Neuron (in vitro differentiated cells): ENCODE measurements around the gene BCR.

Experiments used
- H2AFZ ChIP-seq: one replicate; pipeline ENCODE4 v1.6.1; 2013; ENCODE audit warnings: low read depth, mild to moderate bottlenecking, inconsistent platforms, low read length, moderate library complexity
- H3K27me3 ChIP-seq: one replicate; pipeline ENCODE4 v1.6.1; 2013; ENCODE audit warnings: low read length; ENCODE audit not compliant: insufficient read depth
- H3K36me3 ChIP-seq: one replicate; pipeline ENCODE4 v1.6.1; 2013; ENCODE audit warnings: low read length; ENCODE audit not compliant: insufficient read depth
- H3K4me1 ChIP-seq: one replicate; pipeline ENCODE4 v1.6.1; 2013; ENCODE audit warnings: low read length; ENCODE audit not compliant: insufficient read depth
- H3K4me3 ChIP-seq: 2 replicates; pipeline ENCODE4 v1.5.1; 2013; ENCODE audit warnings: mild to moderate bottlenecking, low read length, moderate library complexity
- H3K9me3 ChIP-seq: one replicate; pipeline ENCODE4 v1.6.1; 2013; ENCODE audit warnings: low read length

Gene BCR

DNA sequence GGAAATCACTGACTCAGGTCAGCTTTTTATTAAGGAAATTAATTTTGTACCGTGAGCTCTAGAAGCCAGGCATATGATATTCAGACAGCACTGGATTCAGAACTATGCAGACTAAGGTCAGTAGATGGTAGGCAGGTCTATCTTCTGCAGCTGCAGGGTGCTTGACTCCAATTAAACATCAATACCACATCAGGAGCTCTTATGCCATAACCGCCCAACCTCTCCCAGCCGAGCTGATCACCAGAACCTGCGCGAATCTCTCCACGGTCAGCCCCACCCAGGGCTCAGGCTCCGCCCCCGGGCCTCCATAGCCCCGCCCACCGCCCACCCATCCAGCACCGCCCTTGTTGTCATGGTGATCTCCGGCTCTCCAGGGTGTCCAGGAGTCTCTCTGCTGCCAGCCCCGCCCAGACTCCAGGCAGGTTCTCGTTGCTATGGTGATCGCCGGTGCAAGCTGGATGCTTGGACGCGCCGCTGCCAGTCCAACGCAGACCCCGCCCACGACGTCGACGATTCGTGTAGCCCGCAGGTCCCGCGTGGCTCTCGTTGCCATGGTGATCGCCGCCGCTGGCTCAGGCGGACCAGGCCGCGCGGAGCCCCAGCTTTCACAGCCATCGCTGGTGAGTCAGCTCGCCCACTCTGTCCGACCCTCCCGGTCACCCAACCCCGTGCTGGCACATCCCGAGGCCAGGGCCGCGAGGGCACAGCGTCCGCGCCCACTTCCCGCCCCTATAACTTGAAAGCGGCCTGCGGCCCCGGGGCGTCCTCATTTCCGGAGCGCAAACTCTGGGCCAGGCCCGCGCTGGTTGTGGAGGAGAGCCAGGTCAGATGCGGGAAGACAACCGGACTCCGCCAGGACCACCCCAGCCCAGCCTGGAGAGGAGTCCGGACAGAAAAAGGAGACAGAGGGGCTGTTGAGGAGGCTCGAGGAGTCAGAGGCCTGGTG lies 35.1 kb upstream of the BCR start, which contains the start of gene RAB36:
Gene RAB36, plus strand, starts transcription at position 546 of the 946 bp plus-strand sequence. CDS start 1,140 bp downstream, outside the sequence.
- H3K4me1 ChIP-seq = peaks cover 34% of the 10 kb centered on the region
- no peaks in the 10 kb centered on the region for H3K9me3 ChIP-seq
- peak within 1 kb of the TSS; percentile 72 for H2AFZ ChIP-seq
- peaks cover 15% of the 10 kb centered on the region for H3K36me3 ChIP-seq
- H3K4me3 ChIP-seq = peak within 1 kb of the TSS; percentile 86
- H3K27me3 ChIP-seq = no peaks in the 10 kb centered on the region

DNA sequence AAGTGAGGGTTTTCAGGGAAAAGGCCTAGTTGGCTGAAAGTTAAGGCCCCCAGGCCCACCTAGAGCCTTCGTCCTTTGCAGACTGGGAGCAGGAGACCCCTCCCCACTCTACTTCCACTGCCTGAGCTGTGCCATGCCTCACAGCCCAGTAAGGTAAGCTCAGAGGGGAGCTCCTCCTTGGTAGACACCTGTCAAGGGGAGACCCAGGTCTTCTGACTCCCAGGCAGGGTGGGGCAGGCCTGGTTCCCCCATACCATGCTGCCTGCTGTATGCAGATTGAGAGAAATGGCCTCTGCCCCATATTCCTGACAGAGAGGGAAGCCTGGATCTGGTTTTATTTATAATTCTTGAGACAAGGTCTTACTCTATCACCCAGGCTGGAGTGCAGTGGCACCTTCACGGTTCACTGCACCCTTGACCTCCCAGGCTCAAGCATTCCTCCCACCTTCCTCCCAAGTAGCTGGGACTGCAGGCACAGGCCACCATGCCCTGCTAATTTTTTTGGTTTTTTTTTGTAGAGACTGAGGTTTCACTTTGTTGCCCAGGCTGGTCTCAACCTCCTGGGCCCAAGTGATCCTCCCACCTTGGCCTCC lies 34.3 kb upstream of the BCR start:
- Histone ChIP-seq H3K4me3 (peak overlapping the region; percentile 86), H3K4me1 (peaks cover 34% of the 10 kb centered on the region)

DNA sequence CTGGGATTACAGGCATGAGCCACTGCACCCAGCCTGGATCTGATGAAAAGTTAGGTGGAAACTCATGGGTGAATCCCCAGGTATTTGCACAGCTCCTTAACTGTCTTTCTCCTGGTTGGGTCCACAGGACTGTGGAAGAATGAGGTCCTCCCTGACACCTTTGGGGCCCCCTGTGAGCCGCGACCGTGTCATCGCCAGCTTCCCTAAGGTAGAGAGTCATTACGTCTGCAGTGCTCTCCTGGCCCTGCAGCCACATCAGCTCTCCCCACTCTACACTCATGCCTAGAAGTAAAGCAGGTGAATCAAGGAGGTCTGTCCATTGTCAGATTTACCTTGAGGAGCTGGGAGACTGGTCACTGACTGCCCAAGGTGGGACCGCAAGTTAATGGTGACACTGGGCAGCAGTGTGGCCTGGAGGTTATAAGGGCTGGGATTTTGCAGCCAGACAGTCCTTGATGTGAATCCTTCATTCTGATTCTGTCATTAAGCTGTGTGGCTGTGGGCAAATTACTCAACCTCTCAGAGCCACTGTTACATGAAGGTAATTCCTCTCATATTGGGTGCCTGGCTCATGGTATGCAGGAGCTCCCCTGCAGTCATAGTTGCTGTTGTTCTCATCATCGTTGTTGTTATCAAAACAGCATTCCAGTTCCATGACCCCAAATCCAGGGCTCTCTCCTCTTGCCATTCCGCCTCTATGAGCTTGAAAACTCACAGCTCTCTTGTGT lies 33.7 kb upstream of the BCR start:
- peak overlapping the region; percentile 86 for H3K4me3 ChIP-seq
- no peaks in the 10 kb centered on the region for H3K9me3 ChIP-seq
- no peak overlapping the region for H2AFZ ChIP-seq
- H3K4me1 ChIP-seq = peaks cover 30% of the 10 kb centered on the region
- H3K27me3 ChIP-seq = no peaks in the 10 kb centered on the region
- H3K36me3 ChIP-seq = peaks cover 25% of the 10 kb centered on the region

More for the DNA sequence above, 34.3 kb upstream of the BCR start:
- H3K9me3 ChIP-seq = no peaks in the 10 kb centered on the region
- H3K27me3 ChIP-seq = no peaks in the 10 kb centered on the region
- H3K36me3 ChIP-seq = peaks cover 21% of the 10 kb centered on the region
- H2AFZ ChIP-seq = peak overlapping the region; percentile 72

DNA sequence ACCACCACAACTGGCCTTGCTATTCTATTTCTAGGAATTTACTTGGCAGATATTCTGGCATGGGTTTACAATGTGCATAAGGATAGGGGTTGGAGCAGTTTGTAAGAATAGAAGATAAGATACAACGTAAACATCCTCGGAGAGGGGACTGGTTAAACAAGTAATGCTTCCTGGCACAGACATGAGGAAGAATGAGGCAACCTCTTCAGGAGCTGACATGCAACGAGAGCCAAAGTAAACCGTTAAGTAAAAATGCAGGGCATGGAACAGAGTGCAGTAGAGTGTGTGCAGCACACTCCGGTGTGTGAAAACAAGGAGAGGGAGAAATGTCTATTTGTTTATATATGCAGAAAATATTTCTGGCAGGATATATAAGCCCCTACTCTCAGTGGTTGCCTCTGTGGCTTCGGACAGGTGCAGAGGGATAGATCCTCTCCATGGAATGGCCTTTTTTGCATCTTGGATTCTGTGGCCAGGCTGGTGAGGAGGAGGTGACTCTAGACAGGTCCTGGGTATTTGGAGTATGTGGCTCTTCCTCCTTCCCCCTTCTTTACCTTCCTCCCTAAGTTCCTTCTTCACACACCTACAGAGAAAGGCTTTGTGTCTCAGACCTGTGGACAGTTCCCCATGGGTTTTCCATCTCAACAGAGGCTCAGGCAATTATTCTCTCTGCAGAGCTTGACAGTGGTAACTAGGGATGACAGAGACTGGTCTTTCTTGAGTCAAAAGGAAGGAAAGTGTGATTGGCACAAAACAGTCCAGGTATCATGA lies 32.5 kb upstream of the BCR start:
- H3K9me3 ChIP-seq = no peaks in the 10 kb centered on the region
- no peak overlapping the region for H3K4me3 ChIP-seq
- H3K27me3 ChIP-seq = no peaks in the 10 kb centered on the region
- H2AFZ ChIP-seq = no peak overlapping the region
- H3K4me1 ChIP-seq = peaks cover 22% of the 10 kb centered on the region
- H3K36me3 ChIP-seq = peaks cover 27% of the 10 kb centered on the region

DNA sequence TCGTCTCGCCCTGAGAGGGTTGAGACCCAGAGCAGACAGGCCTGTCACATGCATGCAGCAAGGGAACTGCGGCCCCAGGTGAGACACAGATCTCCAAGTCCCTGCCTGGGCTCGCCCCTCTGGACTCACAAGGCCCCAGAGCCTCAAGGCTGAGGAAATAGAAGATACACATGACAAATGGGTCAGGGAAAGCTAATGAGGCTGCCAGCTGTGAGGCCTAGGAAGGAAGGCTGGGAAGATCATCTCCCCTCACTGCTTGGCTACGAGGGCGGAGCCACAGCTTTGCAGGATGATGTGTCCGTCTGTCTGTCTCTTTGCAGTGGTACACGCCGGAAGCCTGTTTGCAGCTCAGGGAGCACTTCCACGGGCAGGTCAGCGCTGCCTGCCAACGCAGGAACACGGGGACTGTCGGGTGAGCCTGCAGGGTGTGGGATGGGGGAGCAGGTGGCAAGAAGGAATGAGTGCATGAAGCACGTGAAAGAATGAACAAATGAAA lies 30.5 kb upstream of the BCR start:
- H3K27me3 ChIP-seq = no peaks in the 10 kb centered on the region
- H3K4me1 ChIP-seq = peaks cover 13% of the 10 kb centered on the region
- H3K36me3 ChIP-seq = peaks cover 37% of the 10 kb centered on the region
- no peaks in the 10 kb centered on the region for H3K9me3 ChIP-seq
- no peak overlapping the region for H3K4me3 ChIP-seq
- no peak overlapping the region for H2AFZ ChIP-seq

DNA sequence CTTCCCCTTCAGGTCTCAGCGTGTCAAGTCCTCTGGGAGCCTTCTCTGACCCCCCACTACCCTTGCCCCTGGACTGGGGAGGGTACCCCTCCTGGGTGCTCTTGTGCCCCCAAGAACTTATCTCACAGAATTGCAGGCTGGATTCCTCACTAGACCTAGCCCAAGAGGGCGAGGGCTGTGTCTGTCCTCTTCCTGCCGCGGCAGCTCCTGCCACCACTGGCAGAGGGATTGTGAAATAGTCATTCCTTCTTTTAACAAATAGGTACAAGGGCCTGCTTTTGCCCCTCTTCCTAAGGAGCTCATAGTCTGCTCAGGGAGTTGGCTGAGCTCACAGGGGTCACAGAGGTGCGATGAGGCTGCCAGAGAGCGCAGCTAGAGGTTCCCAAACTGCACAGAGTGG lies 29.5 kb upstream of the BCR start:
- Histone ChIP-seq H3K4me1 (peaks cover 9% of the 10 kb centered on the region), H3K36me3 (peaks cover 37% of the 10 kb centered on the region), H3K4me3 (no peak overlapping the region), H3K27me3 (no peaks in the 10 kb centered on the region), H3K9me3 (no peaks in the 10 kb centered on the region), H2AFZ (no peak overlapping the region)

DNA sequence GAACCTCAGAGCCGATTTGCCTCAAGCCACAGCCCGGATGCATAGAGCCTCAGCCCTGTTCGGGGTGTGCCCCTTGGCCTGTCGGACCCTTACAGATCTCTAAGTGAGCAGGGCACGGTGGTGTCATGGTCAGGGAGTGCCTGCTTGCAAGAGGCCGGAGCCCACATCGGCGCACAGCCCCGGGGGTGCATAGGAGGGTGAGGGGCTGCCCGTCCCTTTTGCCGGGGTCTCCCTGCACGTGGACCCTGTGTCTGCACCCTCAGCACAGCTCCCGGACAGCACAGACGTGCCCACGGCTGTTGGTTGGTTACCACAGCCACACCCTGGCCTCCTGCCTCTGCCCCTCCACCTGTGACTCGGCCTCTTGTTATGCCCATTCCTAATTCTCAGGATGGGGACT lies 28.5 kb upstream of the BCR start:
- Histone ChIP-seq H3K27me3 (no peaks in the 10 kb centered on the region), H3K4me3 (no peak overlapping the region), H3K4me1 (peaks cover 1% of the 10 kb centered on the region), H2AFZ (no peak overlapping the region), H3K36me3 (peaks cover 37% of the 10 kb centered on the region), H3K9me3 (no peaks in the 10 kb centered on the region)

DNA sequence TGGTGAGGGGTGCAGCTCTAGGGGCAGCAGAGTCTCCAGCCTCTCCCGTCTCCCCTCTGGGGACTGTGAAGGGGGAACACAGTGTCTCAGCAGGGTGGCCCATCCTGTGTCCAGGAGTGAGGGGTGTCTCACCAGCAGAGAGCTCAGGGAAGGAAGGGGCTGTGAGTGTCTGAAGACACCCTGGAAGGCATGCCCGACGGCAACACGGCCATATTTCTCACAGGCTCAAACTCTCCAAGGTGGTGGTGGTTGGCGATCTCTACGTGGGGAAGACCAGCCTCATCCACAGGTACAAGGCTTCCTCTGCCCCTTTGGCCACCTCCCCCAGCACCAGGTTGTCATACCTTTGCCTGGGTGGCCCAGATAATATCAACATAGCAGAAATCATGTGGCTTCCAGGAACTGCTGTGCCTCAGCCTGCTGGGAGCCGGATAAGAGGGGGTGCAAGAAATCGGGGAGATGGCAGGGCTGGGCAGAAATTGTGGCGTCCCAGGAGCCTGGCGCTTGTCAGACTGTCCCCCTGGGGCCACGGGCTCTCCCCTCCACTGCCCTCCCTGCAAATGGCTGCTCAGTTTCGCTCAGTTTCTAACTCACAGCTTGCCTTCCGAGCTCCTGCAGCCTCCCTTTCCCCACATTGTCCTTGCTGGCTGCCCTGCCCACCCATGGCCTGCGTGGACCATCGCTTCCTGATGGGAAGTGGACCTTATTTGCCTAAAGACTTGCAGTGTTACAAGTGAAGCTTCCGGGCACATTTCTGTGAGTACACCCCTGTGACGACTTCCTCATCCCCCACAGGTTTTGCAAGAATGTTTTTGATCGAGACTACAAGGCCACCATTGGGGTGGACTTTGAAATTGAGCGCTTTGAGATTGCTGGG lies 27.8 kb upstream of the BCR start:
- Histone ChIP-seq H3K36me3 (peaks cover 37% of the 10 kb centered on the region), H2AFZ (no peak overlapping the region), H3K4me1 (no peaks in the 10 kb centered on the region), H3K27me3 (no peaks in the 10 kb centered on the region), H3K9me3 (no peaks in the 10 kb centered on the region), H3K4me3 (no peak overlapping the region)

DNA sequence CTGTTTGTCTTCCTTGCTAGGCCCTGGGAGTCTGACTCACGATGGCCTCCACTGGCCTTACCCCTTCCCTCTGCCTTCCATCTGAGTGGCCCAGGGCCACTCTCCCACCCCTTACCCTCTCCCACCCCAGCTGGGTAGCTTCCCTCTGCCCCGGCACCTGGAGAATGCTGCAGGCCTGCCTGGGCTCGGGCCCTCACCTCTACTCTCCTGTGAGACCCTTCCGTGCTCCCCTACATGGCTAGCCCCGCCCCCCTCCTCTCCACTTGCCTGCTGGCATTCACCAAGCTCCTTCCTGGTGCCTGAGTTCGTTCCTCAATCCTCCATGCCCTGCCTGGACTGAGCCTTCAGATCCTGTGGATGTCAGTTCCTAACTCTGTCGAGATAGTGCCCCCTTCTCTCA lies 26.3 kb upstream of the BCR start:
- no peaks in the 10 kb centered on the region for H3K27me3 ChIP-seq
- no peaks in the 10 kb centered on the region for H3K4me1 ChIP-seq
- peaks cover 34% of the 10 kb centered on the region for H3K36me3 ChIP-seq
- H2AFZ ChIP-seq = no peak overlapping the region
- H3K9me3 ChIP-seq = no peaks in the 10 kb centered on the region
- H3K4me3 ChIP-seq = no peak overlapping the region

DNA sequence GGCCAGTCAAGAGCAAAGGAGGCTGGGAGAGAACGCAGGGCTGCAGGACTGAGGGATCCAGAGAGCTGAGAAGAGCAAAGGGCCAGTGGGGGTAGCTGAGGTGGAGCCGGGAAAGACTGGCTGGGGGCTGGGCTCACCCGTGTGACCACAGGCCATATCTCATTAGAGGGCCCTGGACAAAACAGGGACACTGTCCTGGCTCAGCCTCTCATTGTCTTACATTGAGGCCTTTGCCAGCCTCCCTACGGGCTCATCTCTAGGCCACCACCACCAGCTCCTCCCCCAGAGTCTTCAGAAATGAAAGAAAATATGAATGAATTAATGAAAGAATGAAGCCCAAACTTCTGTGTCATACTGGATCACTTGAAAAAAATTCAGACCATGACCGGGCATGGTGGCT lies 25.8 kb upstream of the BCR start:
- Histone ChIP-seq H3K36me3 (peaks cover 35% of the 10 kb centered on the region), H2AFZ (no peak overlapping the region), H3K27me3 (no peaks in the 10 kb centered on the region), H3K9me3 (no peaks in the 10 kb centered on the region), H3K4me3 (no peak overlapping the region), H3K4me1 (no peaks in the 10 kb centered on the region)

DNA sequence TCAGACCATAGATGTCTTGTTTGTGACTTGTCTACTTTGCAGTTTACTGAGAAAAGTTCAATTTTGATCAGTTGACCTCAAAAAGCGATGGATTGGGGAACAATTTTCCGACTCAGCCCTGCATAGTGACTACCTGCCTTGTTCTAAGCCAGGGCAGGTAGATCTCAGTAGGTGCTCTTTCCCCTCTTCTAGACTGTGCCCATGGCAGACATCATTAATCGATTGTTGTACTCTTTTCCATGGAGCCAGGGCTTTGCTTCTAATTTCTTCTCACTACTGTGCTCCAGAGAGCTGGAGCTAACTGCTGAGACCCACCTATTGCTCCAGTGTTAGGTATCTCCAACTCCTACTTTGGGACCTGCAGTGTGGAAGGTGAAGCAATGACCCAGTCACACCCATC lies 25.2 kb upstream of the BCR start:
- H3K36me3 ChIP-seq = peaks cover 33% of the 10 kb centered on the region
- no peak overlapping the region for H2AFZ ChIP-seq
- no peaks in the 10 kb centered on the region for H3K27me3 ChIP-seq
- H3K9me3 ChIP-seq = no peaks in the 10 kb centered on the region
- H3K4me3 ChIP-seq = no peak overlapping the region
- no peaks in the 10 kb centered on the region for H3K4me1 ChIP-seq

DNA sequence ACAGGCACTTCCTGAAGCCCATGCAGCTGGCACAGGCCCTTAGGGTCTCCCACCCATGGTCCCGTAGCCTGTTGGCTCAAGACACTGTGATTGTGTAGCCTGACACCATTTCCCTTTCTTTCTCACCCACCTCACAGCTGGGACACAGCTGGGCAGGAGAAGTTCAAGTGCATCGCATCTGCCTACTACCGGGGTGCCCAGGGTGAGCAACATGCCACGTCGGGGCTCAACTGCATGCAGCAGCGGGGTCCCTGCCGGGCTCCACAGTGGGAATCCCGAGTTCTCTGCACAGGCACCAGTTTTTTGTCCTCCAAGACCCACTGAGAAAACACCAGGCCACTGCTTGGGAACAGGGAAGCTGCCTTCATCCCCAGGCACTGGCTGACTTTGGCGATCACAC lies 24.5 kb upstream of the BCR start:
- Histone ChIP-seq H3K4me3 (no peak overlapping the region), H3K27me3 (no peaks in the 10 kb centered on the region), H3K4me1 (no peaks in the 10 kb centered on the region), H2AFZ (no peak overlapping the region), H3K9me3 (no peaks in the 10 kb centered on the region), H3K36me3 (peaks cover 35% of the 10 kb centered on the region)
